GM19455 (cell line): Measurements from ENCODE around the gene ELF1.

Experiments
- ATAC-seq: cut with Tn5 transposase; IDR thresholded peaks from one replicate; pipeline ENCODE4 v1.9.1; 2021; ENCODE audit not compliant: unreplicated experiment

ELF1 gene

GRCh38 chr13:41006978-41007743 is 12.0 kb downstream of the ELF1 start:
- ATAC-seq: no peak

- no peak for ATAC-seq
Measured at GRCh38 chr13:41006306-41006705, 12.8 kb downstream of the ELF1 start.

- ATAC-seq: no peak
Measured at GRCh38 chr13:41005704-41006103, 13.4 kb downstream of the ELF1 start.

- ATAC-seq: peak; percentile 68
Measured at GRCh38 chr13:41004875-41005693, 14.0 kb downstream of the ELF1 start.

GRCh38 chr13:41002606-41003005 is 16.5 kb downstream of the ELF1 start:
- no peak for ATAC-seq

GRCh38 chr13:41001695-41002094 is 17.4 kb downstream of the ELF1 start:
- ATAC-seq: no peak

- ATAC-seq: no peak
Measured at GRCh38 chr13:40999416-40999815, 19.7 kb downstream of the ELF1 start.

- no peak for ATAC-seq
Measured at GRCh38 chr13:40996426-40997092, 22.6 kb downstream of the ELF1 start.

- no peak for ATAC-seq
Measured at GRCh38 chr13:40995997-40996396, 23.1 kb downstream of the ELF1 start.

GRCh38 chr13:40994581-40995230 is 24.4 kb downstream of the ELF1 start:
- peak; percentile 72 for ATAC-seq

GRCh38 chr13:40993987-40994386 is 25.1 kb downstream of the ELF1 start:
- no peak for ATAC-seq

- ATAC-seq: no peak
Measured at GRCh38 chr13:40992678-40993518, 26.2 kb downstream of the ELF1 start.

GRCh38 chr13:40987606-40988280 is 31.4 kb downstream of the ELF1 start:
- ATAC-seq: no peak

GRCh38 chr13:40986101-40986856 is 32.8 kb downstream of the ELF1 start:
- no peak for ATAC-seq

GRCh38 chr13:40985381-40986100 is 33.6 kb downstream of the ELF1 start:
- ATAC-seq: no peak

GRCh38 chr13:40984668-40985366 is 34.3 kb downstream of the ELF1 start:
- peak; percentile 49 for ATAC-seq

- ATAC-seq: no peak
Measured at GRCh38 chr13:40983725-40984667, 35.1 kb downstream of the ELF1 start.
